H1 (cell line): ENCODE data around the gene SKAP2. TPM values are rescaled to one million over a fixed set of nuclear protein-coding genes. Genes with fewer than 3 reads are reported as not detected.

Source experiments
- ASH2L ChIP-seq: fragments of 200-600, 300-600 bp; sonication (generic); IDR thresholded peaks from one replicate; pipeline ENCODE4 v1.7.1; 2017; ENCODE audit warnings: low read length
- ATF2 ChIP-seq: IDR thresholded peaks from 2 replicates; pipeline ENCODE4 v1.6.1; 2012; ENCODE audit warnings: low read length, inconsistent platforms
- BACH1 ChIP-seq: IDR thresholded peaks from 2 replicates; pipeline ENCODE4 v1.6.1; 2012; ENCODE audit warnings: low read length, improper control_type of control experiment
- CBX8 ChIP-seq: fragments of 300-800, 300-1000 bp; sonication (generic); IDR thresholded peaks from 2 replicates; pipeline ENCODE4 v1.7.1; 2016; ENCODE audit warnings: low read depth, low read length, borderline replicate concordance
- CREB1 ChIP-seq: IDR thresholded peaks from 2 replicates; pipeline ENCODE4 v1.6.1; 2012; ENCODE audit warnings: inconsistent platforms
- NANOG ChIP-seq: IDR thresholded peaks from 2 replicates; pipeline ENCODE4 v1.6.1; 2011; ENCODE audit warnings: low read length, low read depth, mild to moderate bottlenecking, inconsistent platforms; ENCODE audit not compliant: insufficient read depth, poor library complexity, severe bottlenecking
- ZNF274 ChIP-seq: IDR thresholded peaks from 2 replicates; pipeline ENCODE4 v1.7.0; 2012; ENCODE audit warnings: low read length, borderline replicate concordance; ENCODE audit errors: extremely low read depth
- polyA plus RNA-seq, 7 experiments: library from polyadenylated mRNA; depleted of rRNA in 3 of 7; stranded (reverse) in 5 of 7; unstranded in 2 of 7; fragments of >200 nt in 5 of 7; fragments of 200-250 nt in 2 of 7; gene quantifications; 1 replicate in 5 of 7; 2 replicates in 1 of 7; 4 replicates in 1 of 7; pipeline versions ENCODE4 v1.2.1 to v1.2.3, GENCODE V29; 2011 to 2013; ENCODE audit warnings: missing spikeins in 2 of 7, mixed read lengths in 2 of 7
- total RNA-seq: library from RNA; stranded (reverse); fragmentation: NEBNext Ultra II Directional; extraction: Animal tissue kit (Norgen Biotek cat#: 25700); gene quantifications from 2 replicates; pipeline ENCODE4 v1.2.1, GENCODE V29; 2021

Gene SKAP2
- total and polyA plus RNA-seq, 2 of the 8 experiments (the other 6 are each of a cell fraction or from before 2014, with no cell fraction given): 0.53 to 5.1 TPM

- no peak for TF ChIP-seq NANOG
- TF ChIP-seq ATF2: no peak
- no peak for TF ChIP-seq CREB1
- no peak for TF ChIP-seq BACH1
- no peak for TF ChIP-seq ASH2L
- no peak for TF ChIP-seq ZNF274
- no peak for TF ChIP-seq CBX8
Measured at GRCh38 chr7:26664274-26664673, 200.1 kb downstream of the SKAP2 start (continued).
